SK-N-SH (cell line): ENCODE results near the gene EPS8L2. TPM values are rescaled to one million over a fixed set of nuclear protein-coding genes. Genes with fewer than 3 reads are reported as not detected.

ENCODE experiments used
- CTCF ChIA-PET: fragments of 300-600, 350-600 bp; formaldehyde crosslinking; extraction: SDS; loops from one replicate; lab custom pipeline; 2021; lab: Yijun Ruan, JAX
- POLR2A ChIA-PET: fragments of 350-600 bp; sonication (Branson Sonifier 250); formaldehyde crosslinking; extraction: SDS; loops from one replicate; lab custom pipeline; 2020; ENCODE audit warnings: antibody characterized with exemption, inconsistent platforms; lab: Yijun Ruan, JAX
- DNase-seq: peaks from one replicate; pipeline ENCODE4 v3.0.0; 2012
- H2AFZ ChIP-seq: fragments of 200-600 bp; sonication (generic); 2 replicates; pipeline ENCODE4 v1.8.1; 2016; ENCODE audit warnings: antibody characterized with exemption, mild to moderate bottlenecking, low read depth
- H3F3A ChIP-seq: fragments of 200-600 bp; sonication (generic); replicated peaks from 2 replicates; pipeline ENCODE3; 2016; ENCODE audit warnings: antibody characterized with exemption, mild to moderate bottlenecking; ENCODE audit not compliant: insufficient read depth
- H3K27ac ChIP-seq, 2 experiments: fragments of 200-500 bp in 1 of 2; fragments of 200-600 bp in 1 of 2; sonication (Bioruptor generic) in 1 of 2; sonication (generic), shearing (Covaris generic) in 1 of 2; 2 replicates each; pipeline versions ENCODE4 v1.5.1 to v1.6.1; 2014 to 2016; ENCODE audit warnings: low read depth in 2 of 2, inconsistent platforms in 1 of 2, low read length in 1 of 2, mild to moderate bottlenecking in 1 of 2, mixed read lengths in 1 of 2
- H3K27me3 ChIP-seq: fragments of 200-600 bp; sonication (generic), shearing (Covaris generic); 2 replicates; pipeline ENCODE4 v1.6.1; 2016; ENCODE audit warnings: mixed run types; ENCODE audit not compliant: insufficient read depth
- H3K36me3 ChIP-seq, 2 experiments: fragments of 200-500 bp in 1 of 2; fragments of 200-600 bp in 1 of 2; sonication (Bioruptor generic) in 1 of 2; sonication (generic) in 1 of 2; replicated peaks in 1 of 2; 2 replicates each; pipeline versions ENCODE3 to v1.5.1; 2014 to 2016; ENCODE audit warnings: low read length in 1 of 2, mild to moderate bottlenecking in 1 of 2; ENCODE audit not compliant: insufficient read depth in 2 of 2, control insufficient read depth in 1 of 2
- H3K4me1 ChIP-seq, 2 experiments: fragments of 200-500 bp in 1 of 2; fragments of 200-600 bp in 1 of 2; sonication (Bioruptor generic) in 1 of 2; sonication (generic), shearing (Covaris generic) in 1 of 2; 2 replicates each; pipeline versions ENCODE4 v1.5.1 to v1.6.1; 2014 to 2016; ENCODE audit warnings: low read depth in 1 of 2, low read length in 1 of 2, mixed run types in 1 of 2; ENCODE audit not compliant: insufficient read depth in 2 of 2, control insufficient read depth in 1 of 2
- H3K4me2 ChIP-seq: fragments of 200-600 bp; sonication (generic), shearing (Covaris generic); 2 replicates; pipeline ENCODE4 v1.6.1; 2017; ENCODE audit warnings: mixed run types
- H3K4me3 ChIP-seq, 2 experiments: fragments of 200-500 bp in 1 of 2; fragments of 200-600 bp in 1 of 2; sonication (Bioruptor generic) in 1 of 2; sonication (generic), shearing (Covaris generic) in 1 of 2; 2 replicates each; pipeline versions ENCODE4 v1.5.1 to v1.8.1; 2014 to 2016; ENCODE audit warnings: low read depth in 2 of 2, inconsistent platforms in 1 of 2, low read length in 1 of 2, mild to moderate bottlenecking in 1 of 2, mixed read lengths in 1 of 2, moderate library complexity in 1 of 2
- H3K79me2 ChIP-seq: fragments of 200-600 bp; sonication (generic); 2 replicates; pipeline ENCODE4 v1.8.1; 2017; ENCODE audit warnings: mild to moderate bottlenecking; ENCODE audit not compliant: insufficient read depth
- H3K9ac ChIP-seq: fragments of 200-600 bp; sonication (generic); 2 replicates; pipeline ENCODE4 v1.6.1; 2017; ENCODE audit warnings: mixed run types
- H3K9me2 ChIP-seq: fragments of 200-600 bp; sonication (generic); 2 replicates; pipeline ENCODE4 v1.6.1; 2017; ENCODE audit warnings: mixed run types
- H3K9me3 ChIP-seq: fragments of 200-600 bp; sonication (generic); 2 replicates; pipeline ENCODE4 v1.6.1; 2017; ENCODE audit warnings: mixed run types, mild to moderate bottlenecking, moderate library complexity
- H4K20me1 ChIP-seq: fragments of 200-600 bp; sonication (generic); 2 replicates; pipeline ENCODE4 v1.6.1; 2017; ENCODE audit warnings: mild to moderate bottlenecking, mixed run types; ENCODE audit not compliant: insufficient read depth
- CHD2 ChIP-seq: fragments of 150-350 bp; IDR thresholded peaks from 2 replicates; pipeline ENCODE4 v1.6.1; 2018; ENCODE audit warnings: low read length; ENCODE audit not compliant: partially characterized antibody
- ELF1 ChIP-seq: IDR thresholded peaks from 2 replicates; pipeline ENCODE4 v1.4.0; 2012
- EP300 ChIP-seq, 2 experiments: IDR thresholded peaks; 2 replicates each; pipeline versions ENCODE4 v1.4.0 to v1.6.1; 2012; ENCODE audit warnings: borderline replicate concordance in 1 of 2, low read depth in 1 of 2, low read length in 1 of 2
- FOSL2 ChIP-seq: IDR thresholded peaks from 2 replicates; pipeline ENCODE4 v1.4.0; 2012; ENCODE audit warnings: low read depth, mild to moderate bottlenecking, moderate library complexity, borderline replicate concordance
- FOXJ3 ChIP-seq: sonication (generic); formaldehyde crosslinking; IDR thresholded peaks from 2 replicates; pipeline ENCODE4 v1.5.1; 2020; ENCODE audit warnings: mild to moderate bottlenecking, missing genetic modification reagents
- FOXM1 ChIP-seq: IDR thresholded peaks from 2 replicates; pipeline ENCODE4 v1.4.0; 2012; ENCODE audit warnings: low read depth, mild to moderate bottlenecking
- GABPA ChIP-seq: IDR thresholded peaks from 2 replicates; pipeline ENCODE4 v1.4.0; 2012; ENCODE audit warnings: low read depth, mild to moderate bottlenecking
- MEF2A ChIP-seq: IDR thresholded peaks from 2 replicates; pipeline ENCODE4 v1.4.0; 2012; ENCODE audit warnings: low read depth, borderline replicate concordance
- POLR2AphosphoS5 ChIP-seq: IDR thresholded peaks from 2 replicates; pipeline ENCODE4 v1.6.1; 2012; ENCODE audit warnings: low read depth, low read length
- RCOR1 ChIP-seq: fragments of 150-350 bp; IDR thresholded peaks from 2 replicates; pipeline ENCODE4 v1.6.1; 2017; ENCODE audit warnings: antibody characterized with exemption, low read length
- RFX5 ChIP-seq: IDR thresholded peaks from 2 replicates; pipeline ENCODE4 v1.6.1; 2012; ENCODE audit warnings: mild to moderate bottlenecking, improper control_type of control experiment, low read length
- RXRA ChIP-seq: IDR thresholded peaks from 2 replicates; pipeline ENCODE4 v1.4.0; 2012; ENCODE audit warnings: low read depth, mild to moderate bottlenecking, borderline replicate concordance
- SIN3A ChIP-seq: IDR thresholded peaks from 2 replicates; pipeline ENCODE4 v1.6.1; 2012; ENCODE audit warnings: low read depth, mild to moderate bottlenecking, low read length, moderate library complexity, borderline replicate concordance
- TCF12 ChIP-seq: IDR thresholded peaks from 2 replicates; pipeline ENCODE4 v1.4.0; 2012
- YY1 ChIP-seq: IDR thresholded peaks from 2 replicates; pipeline ENCODE4 v1.4.0; 2012; ENCODE audit warnings: low read depth, mild to moderate bottlenecking
- WGBS: methylation state at CpG from one replicate; pipeline ENCODE4 v1.1.6; 2017; ENCODE audit warnings: low lambda C conversion rate; 5-methylcytosine and 5-hydroxymethylcytosine counted together
- polyA plus RNA-seq, 3 experiments: library from polyadenylated mRNA; depleted of rRNA; stranded (reverse); fragments of >200 nt; gene quantifications; 2 replicates each; pipeline ENCODE4 v1.2.3, GENCODE V29; 2012
- TF ChIP-seq, protein P1 (sequence below): fragments of 150-350 bp; IDR thresholded peaks from 2 replicates; pipeline ENCODE4 v1.6.1; 2016; ENCODE audit warnings: mild to moderate bottlenecking, low read depth, low read length
- TF ChIP-seq, protein P2 (sequence below): IDR thresholded peaks from 2 replicates; pipeline ENCODE4 v1.4.0; 2012; ENCODE audit warnings: low read depth, borderline replicate concordance
- TF ChIP-seq, protein P3 (sequence below): IDR thresholded peaks from 2 replicates; pipeline ENCODE4; 2012
- TF ChIP-seq, protein P4 (sequence below): fragments of 200-600 bp; sonication (generic); IDR thresholded peaks from 2 replicates; pipeline ENCODE4 v1.6.1; 2017; ENCODE audit warnings: antibody characterized with exemption, mild to moderate bottlenecking, moderate library complexity

EPS8L2 gene
- polyA plus RNA-seq, 1 of the 3 experiments (the other 2 are of a cell fraction), result 0.74 TPM

DNA sequence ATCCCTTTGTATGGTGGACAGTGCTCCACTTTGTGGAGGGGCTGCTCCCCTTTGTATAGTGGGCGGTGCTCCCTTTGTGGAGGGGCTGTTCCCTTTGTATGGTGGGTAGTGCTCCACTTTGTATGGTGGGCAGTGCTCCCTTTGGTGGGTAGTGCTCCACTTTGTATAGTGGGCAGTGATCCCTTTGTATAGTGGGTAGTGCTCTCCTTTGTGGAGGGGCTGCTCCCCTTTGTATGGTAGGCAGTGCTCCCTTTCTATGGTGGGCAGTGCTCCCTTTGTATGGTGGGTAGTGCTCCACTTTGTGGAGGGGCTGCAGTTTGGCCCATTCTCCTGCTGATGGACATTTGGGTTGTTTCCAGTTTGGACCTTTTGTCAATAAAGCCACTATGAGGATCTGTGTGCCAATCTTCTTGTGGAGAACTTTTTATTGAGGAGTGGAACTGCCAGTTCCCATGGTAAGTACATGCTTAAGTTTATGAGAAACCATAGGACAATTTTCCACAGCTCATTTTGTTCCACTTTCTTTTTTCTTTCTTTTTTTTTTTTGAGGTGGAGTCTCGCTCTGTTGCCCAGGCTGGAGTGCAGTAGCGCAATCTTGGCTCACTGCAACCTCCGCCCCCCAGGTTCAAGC, 36.7 kb downstream of the EPS8L2 start:
- H3K27ac ChIP-seq, result no peak overlapping the region
- H2AFZ ChIP-seq, result no peak overlapping the region
- 89% methylated on average over 4 of the region's 4 CpGs for WGBS
- no peak for DNase-seq
- no peaks in the 10 kb centered on the region for H3K9me2 ChIP-seq
- H3K4me1 ChIP-seq, result peaks cover 0 to 3% of the 10 kb centered on the region in 2 experiments; a peak in 1 of 4 replicates
- no peak for TF ChIP-seq FOXM1
- no peak for TF ChIP-seq POLR2AphosphoS5
- TF ChIP-seq EP300 (IDR thresholded peaks at IDR 0.05; ENCODE audit: borderline replicate concordance in 1 of 2, low read depth in 1 of 2, low read length in 1 of 2), result no peak
- TF ChIP-seq, protein P1, sequence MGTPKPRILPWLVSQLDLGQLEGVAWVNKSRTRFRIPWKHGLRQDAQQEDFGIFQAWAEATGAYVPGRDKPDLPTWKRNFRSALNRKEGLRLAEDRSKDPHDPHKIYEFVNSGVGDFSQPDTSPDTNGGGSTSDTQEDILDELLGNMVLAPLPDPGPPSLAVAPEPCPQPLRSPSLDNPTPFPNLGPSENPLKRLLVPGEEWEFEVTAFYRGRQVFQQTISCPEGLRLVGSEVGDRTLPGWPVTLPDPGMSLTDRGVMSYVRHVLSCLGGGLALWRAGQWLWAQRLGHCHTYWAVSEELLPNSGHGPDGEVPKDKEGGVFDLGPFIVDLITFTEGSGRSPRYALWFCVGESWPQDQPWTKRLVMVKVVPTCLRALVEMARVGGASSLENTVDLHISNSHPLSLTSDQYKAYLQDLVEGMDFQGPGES, result no peak
- TF ChIP-seq MEF2A, result no peak
- TF ChIP-seq GABPA, result no peak
- TF ChIP-seq, protein P2, sequence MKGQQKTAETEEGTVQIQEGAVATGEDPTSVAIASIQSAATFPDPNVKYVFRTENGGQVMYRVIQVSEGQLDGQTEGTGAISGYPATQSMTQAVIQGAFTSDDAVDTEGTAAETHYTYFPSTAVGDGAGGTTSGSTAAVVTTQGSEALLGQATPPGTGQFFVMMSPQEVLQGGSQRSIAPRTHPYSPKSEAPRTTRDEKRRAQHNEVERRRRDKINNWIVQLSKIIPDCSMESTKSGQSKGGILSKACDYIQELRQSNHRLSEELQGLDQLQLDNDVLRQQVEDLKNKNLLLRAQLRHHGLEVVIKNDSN, result no peak
- no peak overlapping the region; a peak in 1 of 4 replicates for H3K4me3 ChIP-seq
- POLR2A ChIA-PET, result no interaction called here
- H3K79me2 ChIP-seq, result peaks cover 3% of the 10 kb centered on the region
- no peaks in the 10 kb centered on the region for H4K20me1 ChIP-seq
- no peaks in the 10 kb centered on the region for H3K36me3 ChIP-seq
- H3K4me2 ChIP-seq, result no peak overlapping the region
- no peaks in the 10 kb centered on the region; the same call in 1 of the 2 replicates for H3K27me3 ChIP-seq
- H3K9me3 ChIP-seq, result no peaks in the 10 kb centered on the region
- H3F3A ChIP-seq, result no peaks in the 10 kb centered on the region
- H3K9ac ChIP-seq, result no peak overlapping the region
- CTCF ChIA-PET, result interaction anchor here (8.0 kb wide), 1 partner anchor 17 kb away, joined by 94 read pairs; no protein-coding TSS in a partner anchor

DNA sequence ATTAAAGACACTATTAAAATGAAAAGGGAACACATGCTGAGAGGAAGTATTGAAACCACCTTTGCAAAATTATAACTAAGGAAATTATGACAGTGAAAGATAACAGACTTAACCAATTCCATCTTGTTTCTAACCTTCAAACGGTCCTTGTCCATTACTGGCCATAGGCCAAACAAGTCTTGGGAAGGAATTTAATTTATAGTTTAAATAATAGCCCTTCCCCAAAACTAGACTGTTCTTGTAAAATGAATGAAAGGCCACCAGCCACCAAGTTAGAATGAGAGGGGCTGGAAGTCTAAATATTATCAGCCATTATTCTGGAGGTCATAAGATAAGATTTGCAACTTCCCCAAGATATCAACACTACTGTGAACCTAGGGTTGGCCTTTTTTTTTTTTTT, 39.4 kb downstream of the EPS8L2 start:
- peaks cover 31% of the 10 kb centered on the region for H3K79me2 ChIP-seq
- H3K4me1 ChIP-seq, result peaks cover 0 to 16% of the 10 kb centered on the region in 2 experiments; a peak in 3 of 4 replicates
- no peaks in the 10 kb centered on the region for H3K9me3 ChIP-seq
- H3K36me3 ChIP-seq, result no peaks in the 10 kb centered on the region
- peaks cover 5% of the 10 kb centered on the region; the same call in 1 of the 2 replicates for H4K20me1 ChIP-seq
- POLR2A ChIA-PET, result no interaction called here
- no peak overlapping the region for H3K9ac ChIP-seq
- CTCF ChIA-PET, result interaction anchor here (1.4 to 8.0 kb wide), 5 partner anchors 13 to 49 kb away, joined by 3 to 94 read pairs (median 28); no protein-coding TSS in a partner anchor
- H3K4me3 ChIP-seq, result no peak overlapping the region
- H3F3A ChIP-seq, result no peaks in the 10 kb centered on the region
- no peaks in the 10 kb centered on the region for H3K9me2 ChIP-seq
- no peak for DNase-seq
- no peaks in the 10 kb centered on the region for H3K27me3 ChIP-seq
- no peak overlapping the region for H3K4me2 ChIP-seq
- H3K27ac ChIP-seq, result no peak overlapping the region
- WGBS, result 17% methylated on average over 1 of the region's 1 CpG
- no peak overlapping the region for H2AFZ ChIP-seq
- TF ChIP-seq CHD2, result no peak
- no peak for TF ChIP-seq RCOR1
- TF ChIP-seq, protein P3, sequence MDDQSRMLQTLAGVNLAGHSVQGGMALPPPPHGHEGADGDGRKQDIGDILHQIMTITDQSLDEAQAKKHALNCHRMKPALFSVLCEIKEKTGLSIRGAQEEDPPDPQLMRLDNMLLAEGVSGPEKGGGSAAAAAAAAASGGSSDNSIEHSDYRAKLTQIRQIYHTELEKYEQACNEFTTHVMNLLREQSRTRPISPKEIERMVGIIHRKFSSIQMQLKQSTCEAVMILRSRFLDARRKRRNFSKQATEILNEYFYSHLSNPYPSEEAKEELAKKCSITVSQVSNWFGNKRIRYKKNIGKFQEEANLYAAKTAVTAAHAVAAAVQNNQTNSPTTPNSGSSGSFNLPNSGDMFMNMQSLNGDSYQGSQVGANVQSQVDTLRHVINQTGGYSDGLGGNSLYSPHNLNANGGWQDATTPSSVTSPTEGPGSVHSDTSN, result no peak
- TF ChIP-seq RXRA, result no peak
- no peak for TF ChIP-seq FOSL2
- TF ChIP-seq TCF12, result no peak
- no peak for TF ChIP-seq YY1
- no peak for TF ChIP-seq ELF1
- TF ChIP-seq, protein P2, result no peak
- TF ChIP-seq RFX5, result no peak
- TF ChIP-seq, protein P4, sequence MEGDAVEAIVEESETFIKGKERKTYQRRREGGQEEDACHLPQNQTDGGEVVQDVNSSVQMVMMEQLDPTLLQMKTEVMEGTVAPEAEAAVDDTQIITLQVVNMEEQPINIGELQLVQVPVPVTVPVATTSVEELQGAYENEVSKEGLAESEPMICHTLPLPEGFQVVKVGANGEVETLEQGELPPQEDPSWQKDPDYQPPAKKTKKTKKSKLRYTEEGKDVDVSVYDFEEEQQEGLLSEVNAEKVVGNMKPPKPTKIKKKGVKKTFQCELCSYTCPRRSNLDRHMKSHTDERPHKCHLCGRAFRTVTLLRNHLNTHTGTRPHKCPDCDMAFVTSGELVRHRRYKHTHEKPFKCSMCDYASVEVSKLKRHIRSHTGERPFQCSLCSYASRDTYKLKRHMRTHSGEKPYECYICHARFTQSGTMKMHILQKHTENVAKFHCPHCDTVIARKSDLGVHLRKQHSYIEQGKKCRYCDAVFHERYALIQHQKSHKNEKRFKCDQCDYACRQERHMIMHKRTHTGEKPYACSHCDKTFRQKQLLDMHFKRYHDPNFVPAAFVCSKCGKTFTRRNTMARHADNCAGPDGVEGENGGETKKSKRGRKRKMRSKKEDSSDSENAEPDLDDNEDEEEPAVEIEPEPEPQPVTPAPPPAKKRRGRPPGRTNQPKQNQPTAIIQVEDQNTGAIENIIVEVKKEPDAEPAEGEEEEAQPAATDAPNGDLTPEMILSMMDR, result no peak
- no peak for TF ChIP-seq FOXJ3 (CRISPR knock-in tag)
- no peak for TF ChIP-seq SIN3A
